HepG2 (cell line): Measurements from ENCODE around the gene SLC8A2. TPM values are rescaled to one million over a fixed set of nuclear protein-coding genes. Genes with fewer than 3 reads are reported as not detected.

Experiments
- ATAC-seq: fragments of 200-7000 bp; cut with Tn5 transposase; 3 replicates; pipeline ENCODE4 v1.9.1; 2020; ENCODE audit warnings: mild to moderate bottlenecking, moderate library complexity
- BruUV-seq: library from RNA; stranded (reverse); fragments of 400-500 nt; replicated peaks from 2 replicates; lab custom pipeline; 2021; lab: Mats Ljungman, UMichigan
- CTCF ChIA-PET: fragments of 300-600 bp; formaldehyde crosslinking; extraction: SDS; loops from one replicate; lab custom pipeline; 2021; ENCODE audit warnings: low total read pairs, inconsistent platforms, low intra/inter-chr PET ratio; lab: Yijun Ruan, JAX
- POLR2A ChIA-PET: fragments of 350-600 bp; sonication (Branson Sonifier 250); formaldehyde crosslinking; loops from one replicate; lab custom pipeline; 2020; ENCODE audit warnings: antibody characterized with exemption, inconsistent platforms; lab: Yijun Ruan, JAX
- DNase-seq: peaks from one replicate; pipeline ENCODE4 v3.0.0-alpha.2; 2015; ENCODE audit warnings: low spot score
- FAIRE-seq: peaks from 3 replicates; lab custom pipeline; 2011; peaks lifted over from hg19 to GRCh38; lab: Jason Lieb, UNC
- H2AFZ ChIP-seq: one replicate; pipeline ENCODE4 v1.6.1; 2011; ENCODE audit warnings: low read length, inconsistent platforms
- H3K27ac ChIP-seq: fragments of 300-600 bp; 3 replicates; pipeline ENCODE4 v1.8.0; 2011; ENCODE audit warnings: mixed run types, mild to moderate bottlenecking, mixed read lengths, low read length, inconsistent platforms; ENCODE audit not compliant: insufficient read depth; ENCODE audit errors: extremely low read length
- H3K27me3 ChIP-seq, 2 experiments: fragments of 200-600 bp in 1 of 2; 2 replicates in 1 of 2; 3 replicates in 1 of 2; pipeline versions ENCODE4 v1.6.0 to v1.8.0; 2011; ENCODE audit warnings: low read length in 2 of 2, mild to moderate bottlenecking in 2 of 2, moderate library complexity in 2 of 2, inconsistent platforms in 1 of 2; ENCODE audit not compliant: insufficient read depth in 2 of 2, control insufficient read depth in 1 of 2
- H3K36me3 ChIP-seq, 2 experiments: fragments of 200-600 bp in 1 of 2; replicated peaks in 1 of 2; 2 replicates in 1 of 2; 3 replicates in 1 of 2; pipeline versions ENCODE4 v1.5.1 to v1.8.0; 2011; ENCODE audit warnings: low read length in 2 of 2, inconsistent platforms in 1 of 2; ENCODE audit not compliant: insufficient read depth in 2 of 2, control insufficient read depth in 1 of 2
- H3K4me1 ChIP-seq: 2 replicates; pipeline ENCODE4 v1.5.1; 2012; ENCODE audit warnings: low read length, inconsistent platforms; ENCODE audit not compliant: insufficient read depth
- H3K4me2 ChIP-seq: 2 replicates; pipeline ENCODE4 v1.6.0; 2011; ENCODE audit warnings: low read depth, low read length, inconsistent platforms
- H3K4me3 ChIP-seq, 3 experiments: fragments of 200-600 bp in 1 of 3; sonication (generic), shearing (Covaris generic) in 1 of 3; replicated peaks in 1 of 3; 2 replicates each; pipeline ENCODE4 v1.5.1; 2011 to 2016; ENCODE audit warnings: low read length in 3 of 3, inconsistent platforms in 2 of 3, low read depth in 2 of 3, mild to moderate bottlenecking in 2 of 3, control low read depth in 1 of 3, mixed read lengths in 1 of 3; ENCODE audit not compliant: insufficient read depth in 1 of 3
- H3K79me2 ChIP-seq: one replicate; pipeline ENCODE4 v1.6.1; 2011; ENCODE audit warnings: low read length, inconsistent platforms; ENCODE audit not compliant: insufficient read depth
- H3K9ac ChIP-seq: 2 replicates; pipeline ENCODE4 v1.6.0; 2011; ENCODE audit warnings: mild to moderate bottlenecking, low read depth, low read length, inconsistent platforms; ENCODE audit not compliant: insufficient read depth
- H3K9me3 ChIP-seq: 2 replicates; pipeline ENCODE4 v1.5.1; 2012; ENCODE audit warnings: mild to moderate bottlenecking, low read length
- H4K20me1 ChIP-seq: 2 replicates; pipeline ENCODE4 v1.6.0; 2011; ENCODE audit warnings: inconsistent platforms, mild to moderate bottlenecking, low read length, moderate library complexity; ENCODE audit not compliant: insufficient read depth
- EEA1 ChIP-seq: sonication (generic); formaldehyde crosslinking; IDR thresholded peaks from 2 replicates; pipeline ENCODE4 v1.5.1; 2020; ENCODE audit warnings: mild to moderate bottlenecking, missing genetic modification reagents, borderline replicate concordance
- GPN1 ChIP-seq: sonication (generic); formaldehyde crosslinking; IDR thresholded peaks from 2 replicates; pipeline ENCODE4 v1.5.1; 2020; ENCODE audit warnings: missing genetic modification reagents, borderline replicate concordance
- KLF15 ChIP-seq: sonication (generic); formaldehyde crosslinking; IDR thresholded peaks from 2 replicates; pipeline ENCODE4 v1.8.1; 2023; ENCODE audit warnings: borderline replicate concordance, mild to moderate bottlenecking, inconsistent platforms, missing genetic modification reagents, mixed read lengths
- NFYC ChIP-seq: IDR thresholded peaks from 2 replicates; pipeline ENCODE4 v1.6.1; 2016; ENCODE audit warnings: missing genetic modification reagents, missing compliant biosample characterization
- NRL ChIP-seq: sonication (generic); formaldehyde crosslinking; IDR thresholded peaks from 2 replicates; pipeline ENCODE4 v1.5.0; 2020; ENCODE audit warnings: missing genetic modification reagents, mild to moderate bottlenecking, moderate library complexity, borderline replicate concordance
- POLR2AphosphoS2 ChIP-seq: IDR thresholded peaks from 2 replicates; pipeline ENCODE4 v1.6.1; 2011; ENCODE audit warnings: low read depth, low read length, improper control_type of control experiment
- RXRB ChIP-seq: IDR thresholded peaks from 2 replicates; pipeline ENCODE4 v1.6.1; 2016; ENCODE audit warnings: borderline replicate concordance, missing genetic modification reagents, missing compliant biosample characterization
- YEATS2 ChIP-seq: sonication (generic); formaldehyde crosslinking; IDR thresholded peaks from 2 replicates; pipeline ENCODE4 v1.4.0; 2020; ENCODE audit warnings: missing genetic modification reagents, borderline replicate concordance
- ZFP1 ChIP-seq: IDR thresholded peaks from 2 replicates; pipeline ENCODE4 v1.6.1; 2016
- WGBS: methylation state at CpG from one replicate; pipeline ENCODE4 v1.1.6; 2017; ENCODE audit warnings: low lambda C conversion rate; 5-methylcytosine and 5-hydroxymethylcytosine counted together
- in situ Hi-C: cut with HindIII; loops from 2 replicates; pipeline ENCODE4 v1.10.0; 2017; ENCODE audit warnings: low pct_unique_long_range_greater_than_20kb; ENCODE audit not compliant: extremely low pct_ligation_motif_present
- intact Hi-C: fragments of 100-400 bp; cut with micrococcal nuclease; formaldehyde crosslinking; loops from one replicate; pipeline ENCODE4 v1.10.0; 2022; ENCODE audit not compliant: unreplicated experiment
- polyA plus RNA-seq, 8 experiments: library from polyadenylated mRNA; depleted of rRNA in 3 of 8; stranded (reverse) in 7 of 8; unstranded in 1 of 8; fragments of >200 nt; fragmentation: Illumina TruSeq in 4 of 8; extraction: Trizol in 4 of 8; gene quantifications; 2 replicates each; pipeline versions ENCODE4 v1.2.1 to v1.2.3, GENCODE V29; 2011 to 2016; ENCODE audit warnings: low read depth in 4 of 8, missing spikeins in 1 of 8, mixed read lengths in 1 of 8; ENCODE audit not compliant: insufficient read depth in 1 of 8
- total RNA-seq, 5 experiments: library from RNA; depleted of rRNA; stranded (reverse); fragments of >200 nt; fragmentation: Illumina TruSeq; extraction: Trizol; gene quantifications; 2 replicates each; pipeline ENCODE4 v1.2.3, GENCODE V29; 2016; ENCODE audit warnings: low read depth in 1 of 5
- TF ChIP-seq, protein P1 (sequence below): sonication (generic); formaldehyde crosslinking; IDR thresholded peaks from 2 replicates; pipeline ENCODE4 v1.9.0; 2021; ENCODE audit warnings: missing genetic modification reagents, borderline replicate concordance
- TF ChIP-seq, protein P2 (sequence below): sonication (generic); formaldehyde crosslinking; IDR thresholded peaks from 2 replicates; pipeline ENCODE4 v1.8.0; 2022; ENCODE audit warnings: mild to moderate bottlenecking, missing genetic modification reagents, moderate library complexity
- TF ChIP-seq, protein P3 (sequence below): IDR thresholded peaks from 2 replicates; pipeline ENCODE4 v1.6.1; 2016; ENCODE audit warnings: missing compliant biosample characterization, missing genetic modification reagents, borderline replicate concordance

Gene SLC8A2
- total and polyA plus RNA-seq, 2 of the 13 experiments (the other 11 are each of a cell fraction or from before 2014, with no cell fraction given): 0.02 TPM; not detected in 1

DNA sequence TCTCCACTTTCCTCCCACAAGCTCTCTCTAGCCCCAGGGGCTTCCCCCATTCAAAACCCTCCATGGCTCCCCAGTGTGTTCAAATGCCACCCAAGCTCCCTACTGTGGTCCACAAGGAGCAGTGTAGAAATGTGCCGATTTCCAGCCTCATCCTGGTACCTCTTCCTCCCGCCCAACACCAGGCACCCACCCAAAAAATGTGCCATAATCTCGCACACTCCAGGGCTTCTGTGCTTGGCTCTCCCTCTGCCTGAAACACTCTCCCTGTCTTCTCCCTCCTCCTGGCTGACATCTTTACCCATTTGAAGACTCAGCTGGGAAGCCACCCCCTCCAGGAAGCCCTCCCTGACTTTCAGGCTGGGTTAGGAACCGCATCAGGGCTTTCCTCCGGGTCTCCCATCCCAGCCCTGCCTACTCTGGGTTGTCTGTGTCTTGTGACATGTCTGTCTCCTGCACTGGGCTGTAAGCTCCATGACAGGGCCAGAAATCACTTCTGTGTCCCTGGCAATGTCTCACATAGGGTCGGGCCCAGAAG lies 35.7 kb downstream of the SLC8A2 start:
- H3K4me3 ChIP-seq: no peak overlapping the region
- H3K27me3 ChIP-seq: peaks cover 0 to 8% of the 10 kb centered on the region in 2 experiments; a peak in 2 of 5 replicates
- ChIA-PET POLR2A (interaction anchor here (1.0 to 1.1 kb wide), 2 partner anchors 11 to 48 kb away, joined by 3 to 4 read pairs; partner anchors contain the start of gene KPTN), CTCF (interaction anchor here (1.6 to 3.2 kb wide), 4 partner anchors 48 to 272 kb away, joined by 11 to 28 read pairs (median 16); partner anchors contain the start of genes KPTN and NAPA)
- no peaks in the 10 kb centered on the region for H3K4me1 ChIP-seq
- ATAC-seq: no peak; the same call in 2 of the 3 replicates
- WGBS: 19% methylated on average over 5 of the region's 6 CpGs
- no peak overlapping the region for H3K4me2 ChIP-seq
- no peak overlapping the region for H3K9ac ChIP-seq
- H3K9me3 ChIP-seq: no peaks in the 10 kb centered on the region
- no peaks in the 10 kb centered on the region for H3K36me3 ChIP-seq
- H3K79me2 ChIP-seq: no peaks in the 10 kb centered on the region
- FAIRE-seq: no peak
- DNase-seq: no peak
- 0 out of 2 replicates have a peak, but pooled peaks cover 2% of the 10 kb centered on the region for H4K20me1 ChIP-seq
- intact Hi-C loops (loop anchor here (1.0 kb wide), 2 partner anchors 79 to 262 kb away; partner anchors contain the start of gene NAPA), in situ Hi-C loops (loop anchor here (5.0 kb wide), 2 partner anchors 81 to 261 kb away; partner anchors contain the start of gene NAPA)
- BruUV-seq: no TSS peak
- TF ChIP-seq, protein P1, sequence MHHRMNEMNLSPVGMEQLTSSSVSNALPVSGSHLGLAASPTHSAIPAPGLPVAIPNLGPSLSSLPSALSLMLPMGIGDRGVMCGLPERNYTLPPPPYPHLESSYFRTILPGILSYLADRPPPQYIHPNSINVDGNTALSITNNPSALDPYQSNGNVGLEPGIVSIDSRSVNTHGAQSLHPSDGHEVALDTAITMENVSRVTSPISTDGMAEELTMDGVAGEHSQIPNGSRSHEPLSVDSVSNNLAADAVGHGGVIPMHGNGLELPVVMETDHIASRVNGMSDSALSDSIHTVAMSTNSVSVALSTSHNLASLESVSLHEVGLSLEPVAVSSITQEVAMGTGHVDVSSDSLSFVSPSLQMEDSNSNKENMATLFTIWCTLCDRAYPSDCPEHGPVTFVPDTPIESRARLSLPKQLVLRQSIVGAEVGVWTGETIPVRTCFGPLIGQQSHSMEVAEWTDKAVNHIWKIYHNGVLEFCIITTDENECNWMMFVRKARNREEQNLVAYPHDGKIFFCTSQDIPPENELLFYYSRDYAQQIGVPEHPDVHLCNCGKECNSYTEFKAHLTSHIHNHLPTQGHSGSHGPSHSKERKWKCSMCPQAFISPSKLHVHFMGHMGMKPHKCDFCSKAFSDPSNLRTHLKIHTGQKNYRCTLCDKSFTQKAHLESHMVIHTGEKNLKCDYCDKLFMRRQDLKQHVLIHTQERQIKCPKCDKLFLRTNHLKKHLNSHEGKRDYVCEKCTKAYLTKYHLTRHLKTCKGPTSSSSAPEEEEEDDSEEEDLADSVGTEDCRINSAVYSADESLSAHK (CRISPR knock-in tag): no peak
- no peak overlapping the region for H3K27ac ChIP-seq
- H2AFZ ChIP-seq: no peak overlapping the region

DNA sequence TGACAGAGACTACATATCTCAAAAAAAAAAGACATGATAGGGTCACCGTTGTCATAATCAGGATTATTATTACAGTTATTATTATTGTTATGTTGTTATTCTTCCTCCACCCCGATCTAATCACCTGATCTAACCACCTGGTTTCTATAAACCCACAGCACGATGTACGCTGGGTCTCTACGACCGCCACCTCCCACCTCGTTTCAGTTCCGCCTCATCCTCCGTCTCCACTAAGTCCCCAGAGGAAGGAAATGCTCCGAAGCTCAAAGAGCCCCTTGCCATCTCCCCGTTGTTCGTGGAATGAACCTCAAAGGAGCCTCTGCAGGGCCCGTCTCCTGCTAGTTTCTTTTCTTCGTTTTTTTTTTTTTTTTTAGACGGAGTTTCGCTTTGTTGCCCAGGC lies 36.5 kb downstream of the SLC8A2 start:
- WGBS: 33% methylated on average over 16 of the region's 16 CpGs
- Histone ChIP-seq H4K20me1 (0 out of 2 replicates have a peak, but pooled peaks cover 2% of the 10 kb centered on the region), H3K4me1 (peaks cover 6% of the 10 kb centered on the region; the same call in 1 of the 2 replicates), H3K36me3 (no peaks in the 10 kb centered on the region), H3K79me2 (no peaks in the 10 kb centered on the region), H3K9me3 (no peaks in the 10 kb centered on the region), H3K27ac (no peak overlapping the region), H3K4me2 (no peak overlapping the region), H3K4me3 (no peak overlapping the region), H3K27me3 (peaks cover 0 to 10% of the 10 kb centered on the region in 2 experiments; a peak in 2 of 5 replicates), H3K9ac (no peak overlapping the region), H2AFZ (no peak overlapping the region)
- in situ Hi-C loops: loop anchor here (5.0 kb wide), 2 partner anchors 82 to 262 kb away; partner anchors contain the start of gene NAPA
- DNase-seq: no peak
- ChIA-PET CTCF (interaction anchor here (3.2 kb wide), 1 partner anchor 263 kb away, joined by 28 read pairs; no protein-coding TSS in a partner anchor), POLR2A (no interaction called here)
- BruUV-seq: no TSS peak
- no peak for FAIRE-seq
- no peak for ATAC-seq
- intact Hi-C loops: no loop called here
- TF ChIP-seq KLF15 (no peak), GPN1 (CRISPR knock-in tag) (no peak), EEA1 (CRISPR knock-in tag) (no peak), POLR2AphosphoS2 (no peak), RXRB (CRISPR knock-in tag) (no peak), NRL (CRISPR knock-in tag) (no peak), YEATS2 (CRISPR knock-in tag) (no peak), NFYC (CRISPR knock-in tag) (no peak), ZFP1 (CRISPR knock-in tag) (no peak)
- TF ChIP-seq, protein P2, sequence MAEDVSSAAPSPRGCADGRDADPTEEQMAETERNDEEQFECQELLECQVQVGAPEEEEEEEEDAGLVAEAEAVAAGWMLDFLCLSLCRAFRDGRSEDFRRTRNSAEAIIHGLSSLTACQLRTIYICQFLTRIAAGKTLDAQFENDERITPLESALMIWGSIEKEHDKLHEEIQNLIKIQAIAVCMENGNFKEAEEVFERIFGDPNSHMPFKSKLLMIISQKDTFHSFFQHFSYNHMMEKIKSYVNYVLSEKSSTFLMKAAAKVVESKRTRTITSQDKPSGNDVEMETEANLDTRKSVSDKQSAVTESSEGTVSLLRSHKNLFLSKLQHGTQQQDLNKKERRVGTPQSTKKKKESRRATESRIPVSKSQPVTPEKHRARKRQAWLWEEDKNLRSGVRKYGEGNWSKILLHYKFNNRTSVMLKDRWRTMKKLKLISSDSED (CRISPR knock-in tag): no peak
- TF ChIP-seq, protein P3, sequence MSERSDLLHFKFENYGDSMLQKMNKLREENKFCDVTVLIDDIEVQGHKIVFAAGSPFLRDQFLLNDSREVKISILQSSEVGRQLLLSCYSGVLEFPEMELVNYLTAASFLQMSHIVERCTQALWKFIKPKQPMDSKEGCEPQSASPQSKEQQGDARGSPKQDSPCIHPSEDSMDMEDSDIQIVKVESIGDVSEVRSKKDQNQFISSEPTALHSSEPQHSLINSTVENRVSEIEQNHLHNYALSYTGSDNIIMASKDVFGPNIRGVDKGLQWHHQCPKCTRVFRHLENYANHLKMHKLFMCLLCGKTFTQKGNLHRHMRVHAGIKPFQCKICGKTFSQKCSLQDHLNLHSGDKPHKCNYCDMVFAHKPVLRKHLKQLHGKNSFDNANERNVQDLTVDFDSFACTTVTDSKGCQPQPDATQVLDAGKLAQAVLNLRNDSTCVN (CRISPR knock-in tag): no peak
